Suprapubic skin (tissue), 4 donors: ENCODE results near the gene MON1A.

ENCODE experiments used
- CTCF ChIP-seq, 2 donors: fragments of 200-600 bp in 1 of 2; fragments of 450-650 bp in 1 of 2; sonication (generic) in 1 of 2; IDR thresholded peaks; one replicate each; pipeline ENCODE4 v1.5.1; 2016 to 2019; ENCODE audit warnings: antibody characterized with exemption in 2 of 2, mild to moderate bottlenecking in 1 of 2, moderate library complexity in 1 of 2
- POLR2A ChIP-seq, 2 donors: fragments of 450-650 bp; IDR thresholded peaks; one replicate each; pipeline ENCODE4 v1.6.1; 2017; ENCODE audit warnings: antibody characterized with exemption in 2 of 2, mild to moderate bottlenecking in 2 of 2, moderate library complexity in 2 of 2
- POLR2AphosphoS5 ChIP-seq, 3 donors: sonication (generic); formaldehyde crosslinking; IDR thresholded peaks; one replicate each; pipeline ENCODE4 v1.6.1; 2017; ENCODE audit warnings: antibody characterized with exemption in 3 of 3

DNA sequence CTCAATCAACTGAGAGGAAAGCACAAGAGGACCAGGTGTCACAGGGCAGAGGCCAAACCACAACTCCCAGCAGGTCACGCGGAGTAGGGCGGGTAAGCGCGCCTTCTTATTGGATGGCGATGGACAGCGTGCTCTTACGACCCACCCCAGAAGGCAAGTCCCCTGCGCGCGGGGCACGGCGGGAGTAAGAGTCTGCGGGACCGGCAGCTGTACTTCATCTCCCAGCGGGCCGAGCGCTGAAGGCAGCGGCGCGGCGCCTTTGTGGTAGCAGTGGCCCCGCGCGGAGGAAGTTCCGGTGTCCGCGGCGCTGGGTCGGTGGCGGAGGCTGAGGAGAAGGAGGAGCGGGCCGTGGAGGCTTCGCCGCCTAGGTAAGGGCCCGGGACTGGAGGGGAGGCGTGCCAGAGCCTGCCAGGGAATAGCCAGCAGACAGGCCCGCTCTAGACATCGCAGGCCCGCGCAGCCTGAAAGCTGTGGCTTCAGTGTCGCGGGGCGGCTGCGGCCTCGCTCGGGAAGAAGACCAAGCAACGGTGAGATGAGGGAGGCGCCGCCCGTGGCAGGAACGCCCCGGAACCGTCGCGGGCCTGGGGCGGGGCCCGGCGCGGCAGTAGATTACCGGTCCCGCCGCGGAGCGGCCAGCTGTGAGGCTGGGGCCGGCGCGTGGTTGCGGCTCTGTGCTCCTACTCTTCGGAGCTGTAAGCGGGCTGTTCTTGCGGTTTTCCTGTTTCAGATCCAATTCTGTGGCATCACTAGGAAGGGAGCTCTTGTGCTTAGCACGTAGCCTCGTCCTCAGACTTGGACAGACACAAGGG, 10.5 kb upstream of the MON1A start, which contains the start of gene RBM6:
- no peak for TF ChIP-seq CTCF (IDR thresholded peaks at IDR 0.05)
- peak; percentile 57 to 67 for TF ChIP-seq POLR2A (IDR thresholded peaks at IDR 0.05)
- peak in 2 of 3 donors; percentile 55 to 95 for TF ChIP-seq POLR2AphosphoS5 (IDR thresholded peaks at IDR 0.05)
